ENCODE data around the gene JSRP1.

DNA sequence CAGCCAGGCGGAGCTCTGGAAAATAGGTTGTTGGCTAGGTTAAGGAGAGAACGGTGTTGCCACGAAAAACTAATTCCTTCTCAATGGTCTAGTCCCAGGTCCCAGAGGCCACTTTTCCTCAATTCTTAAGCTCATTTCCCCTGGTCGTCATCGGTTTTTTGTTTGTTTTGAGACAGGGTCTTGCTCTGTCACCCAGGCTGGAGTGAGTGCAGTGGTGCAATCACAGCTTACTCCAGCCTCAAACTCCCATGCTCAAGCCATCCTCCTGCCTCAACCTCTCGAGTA is 18.4 kb downstream of the JSRP1 start:
- no peak for TF ChIP-seq POLR2A (IDR thresholded peaks at IDR 0.05)
- TF ChIP-seq, protein P1, sequence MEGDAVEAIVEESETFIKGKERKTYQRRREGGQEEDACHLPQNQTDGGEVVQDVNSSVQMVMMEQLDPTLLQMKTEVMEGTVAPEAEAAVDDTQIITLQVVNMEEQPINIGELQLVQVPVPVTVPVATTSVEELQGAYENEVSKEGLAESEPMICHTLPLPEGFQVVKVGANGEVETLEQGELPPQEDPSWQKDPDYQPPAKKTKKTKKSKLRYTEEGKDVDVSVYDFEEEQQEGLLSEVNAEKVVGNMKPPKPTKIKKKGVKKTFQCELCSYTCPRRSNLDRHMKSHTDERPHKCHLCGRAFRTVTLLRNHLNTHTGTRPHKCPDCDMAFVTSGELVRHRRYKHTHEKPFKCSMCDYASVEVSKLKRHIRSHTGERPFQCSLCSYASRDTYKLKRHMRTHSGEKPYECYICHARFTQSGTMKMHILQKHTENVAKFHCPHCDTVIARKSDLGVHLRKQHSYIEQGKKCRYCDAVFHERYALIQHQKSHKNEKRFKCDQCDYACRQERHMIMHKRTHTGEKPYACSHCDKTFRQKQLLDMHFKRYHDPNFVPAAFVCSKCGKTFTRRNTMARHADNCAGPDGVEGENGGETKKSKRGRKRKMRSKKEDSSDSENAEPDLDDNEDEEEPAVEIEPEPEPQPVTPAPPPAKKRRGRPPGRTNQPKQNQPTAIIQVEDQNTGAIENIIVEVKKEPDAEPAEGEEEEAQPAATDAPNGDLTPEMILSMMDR (IDR thresholded peaks at IDR 0.05): no peak
